ENCODE results near the gene CD300C.
"Not testable (repeated sequence)": the region's sequence is repeated elsewhere in the genome, so short reads cannot be mapped to it uniquely, and the experiment has no call there.

Gene CD300C

DNA sequence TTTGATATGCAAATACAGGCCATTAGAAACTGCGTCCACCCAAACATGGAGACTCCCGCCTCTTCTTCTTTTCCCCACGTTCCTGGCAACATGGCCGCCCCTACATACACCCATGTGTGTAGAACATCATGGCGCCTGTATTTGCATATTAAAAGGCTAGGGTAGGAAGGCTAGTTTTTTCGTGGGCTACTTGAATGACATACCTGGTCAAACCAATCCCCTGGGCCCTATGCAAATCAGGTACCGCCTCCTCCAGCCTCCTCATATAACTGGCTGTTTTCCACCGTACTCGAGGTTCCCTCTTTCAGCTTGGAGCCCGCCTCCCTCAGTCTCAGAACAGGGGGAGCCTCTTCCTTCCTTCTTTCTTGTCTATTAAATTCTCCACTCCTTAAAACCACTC is 13.8 kb downstream of the CD300C start:
- no peak for DNase-seq (ENCODE audit: low spot score)

GRCh38 chr17:74531231-74531761 is 14.6 kb downstream of the CD300C start, which contains the start of gene CD300LB:
Gene CD300LB, minus strand, starts transcription at chr17:74531475. Its CDS starts 125 bp downstream, at chr17:74531350.
- no peak for DNase-seq (ENCODE audit: low spot score)

DNA sequence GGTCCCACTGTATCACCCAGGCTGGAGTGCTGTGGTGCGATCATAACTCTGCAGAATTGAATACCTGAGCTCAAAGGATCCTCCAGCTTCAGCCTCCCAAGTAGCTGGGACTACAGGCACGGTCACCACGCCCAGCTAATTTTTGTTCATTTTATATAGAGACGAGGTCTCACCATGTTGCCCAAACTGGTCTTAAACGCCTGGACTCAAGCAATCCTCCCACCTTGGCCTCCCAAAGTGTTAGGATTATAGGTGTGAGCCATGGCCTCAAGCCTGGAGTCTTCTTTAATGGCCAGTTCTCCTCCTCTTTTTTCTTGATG is 15.1 kb downstream of the CD300C start:
- DNase-seq (ENCODE audit: low spot score): no peak

DNA sequence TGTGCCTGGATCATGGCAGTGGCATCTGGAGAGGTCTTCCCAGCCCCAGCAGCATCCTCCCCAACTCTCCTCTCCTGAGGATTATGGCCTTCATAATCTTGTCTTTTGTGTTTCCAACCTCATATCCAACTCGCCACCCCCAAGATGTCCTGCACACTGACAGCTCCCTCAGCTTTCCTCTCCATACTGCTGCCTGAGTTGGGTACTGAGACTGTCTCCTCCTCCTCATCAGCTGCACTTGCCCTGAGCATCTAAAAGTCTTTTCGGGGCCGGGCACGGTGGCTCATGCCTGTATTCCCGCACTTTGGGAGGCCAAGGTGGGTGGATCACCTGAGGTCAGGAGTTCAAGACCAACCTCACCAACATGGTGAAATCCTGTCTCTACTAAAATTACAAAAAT is 16.7 kb downstream of the CD300C start:
- DNase-seq (ENCODE audit: low spot score): no peak

DNA sequence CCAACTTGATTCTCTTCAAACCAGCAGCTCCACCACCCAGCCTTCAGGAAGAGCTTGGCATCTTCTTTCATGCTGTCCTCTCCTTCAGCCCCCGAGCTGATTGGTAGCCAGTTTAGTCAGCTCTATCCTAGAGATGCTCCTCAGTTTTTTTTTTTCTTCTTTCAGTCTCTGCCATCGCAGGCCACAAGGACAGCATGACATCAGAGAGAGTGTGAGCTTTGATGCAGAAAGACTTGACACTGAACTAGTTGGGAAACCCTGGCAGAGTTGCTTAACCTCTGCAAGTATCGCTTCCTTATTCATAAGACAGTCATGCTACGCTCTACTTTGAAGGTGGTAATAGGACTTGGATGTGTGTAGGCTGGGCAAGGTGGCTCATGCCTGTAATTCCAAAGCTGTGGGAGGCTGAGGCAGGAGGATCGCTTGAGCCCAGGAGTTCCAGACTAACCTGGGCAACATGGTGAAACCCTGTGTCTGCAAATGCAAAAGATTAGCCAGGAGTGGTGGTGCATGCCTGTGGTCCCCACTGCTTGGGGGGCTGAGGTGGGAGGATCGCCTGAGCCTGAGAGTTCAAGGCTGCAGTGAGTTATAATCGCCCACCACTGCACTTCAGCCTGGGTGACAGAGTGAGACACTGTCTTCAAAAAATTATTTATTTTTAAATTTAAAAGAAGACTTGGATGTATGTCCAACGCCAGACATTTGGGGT is 17.3 kb downstream of the CD300C start:
- no peak for DNase-seq (ENCODE audit: low spot score)

- no peak for DNase-seq (ENCODE audit: low spot score)
These were observed 18.2 kb downstream of the CD300C start for GRCh38 chr17:74527756-74528155.

DNA sequence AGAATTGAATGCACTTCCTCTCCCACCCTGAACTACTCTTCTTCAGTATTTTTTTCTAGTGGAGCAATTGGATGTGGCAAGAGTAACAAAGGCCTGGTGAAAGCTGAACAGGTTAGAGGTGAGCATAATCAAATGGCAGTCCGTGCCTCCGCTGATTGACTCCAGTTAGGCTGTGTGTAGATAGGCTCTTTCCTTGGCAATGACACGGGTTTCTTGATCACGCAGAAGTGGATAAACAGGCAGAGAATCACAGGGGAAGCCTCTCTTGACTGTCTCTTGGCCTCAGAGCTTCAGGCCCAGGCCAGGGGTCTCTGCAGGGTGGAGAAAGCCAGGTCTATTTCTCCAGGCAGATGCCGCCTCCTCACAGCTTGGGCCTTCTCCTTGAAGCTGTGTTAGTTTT is 18.8 kb downstream of the CD300C start:
- no peak for DNase-seq (ENCODE audit: low spot score)

GRCh38 chr17:74526681-74527080 is 19.2 kb downstream of the CD300C start:
- no peak for DNase-seq (ENCODE audit: low spot score)

DNA sequence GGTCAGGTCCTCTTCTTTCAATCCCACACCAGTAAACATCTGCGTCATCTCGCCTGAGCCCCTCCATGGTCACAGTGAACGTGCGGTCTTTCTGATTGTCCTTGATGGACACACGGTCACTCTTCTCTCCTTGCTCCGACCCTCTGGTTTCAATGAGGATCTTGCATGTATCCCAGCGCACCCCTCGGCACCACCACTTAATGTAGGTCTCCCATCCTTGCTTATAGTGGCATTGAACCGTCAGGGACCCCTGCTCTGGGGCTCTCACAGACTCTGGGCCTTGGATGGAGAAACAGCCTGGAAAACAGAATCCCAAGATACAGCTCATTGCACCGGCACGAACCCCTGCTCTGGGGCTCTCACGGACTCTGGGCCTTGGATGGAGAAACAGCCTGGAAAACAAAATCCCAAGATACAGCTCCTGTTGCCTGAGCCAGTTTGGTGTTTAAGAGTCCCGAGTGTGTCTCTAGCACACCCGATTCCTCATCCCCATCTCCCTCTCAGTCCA is 20.1 kb downstream of the CD300C start:
- no peak for DNase-seq (ENCODE audit: low spot score)

DNA sequence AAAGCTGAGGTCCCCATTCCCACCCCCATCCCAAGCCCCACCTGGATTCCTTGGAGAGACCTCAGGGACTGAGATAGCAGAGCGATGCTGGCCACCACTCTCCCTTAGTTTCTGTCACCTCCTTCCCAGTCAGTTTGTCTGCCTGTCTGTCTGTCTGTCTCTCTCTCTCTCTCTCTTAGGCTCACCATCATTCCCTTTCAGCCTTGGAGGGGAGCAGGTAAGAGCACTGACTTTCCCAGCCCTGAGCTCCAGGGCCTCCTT is 20.5 kb downstream of the CD300C start:
- DNase-seq (ENCODE audit: low spot score): no peak

GRCh38 chr17:74524653-74525464 is 21.1 kb downstream of the CD300C start:
- DNase-seq (ENCODE audit: low spot score): no peak

DNA sequence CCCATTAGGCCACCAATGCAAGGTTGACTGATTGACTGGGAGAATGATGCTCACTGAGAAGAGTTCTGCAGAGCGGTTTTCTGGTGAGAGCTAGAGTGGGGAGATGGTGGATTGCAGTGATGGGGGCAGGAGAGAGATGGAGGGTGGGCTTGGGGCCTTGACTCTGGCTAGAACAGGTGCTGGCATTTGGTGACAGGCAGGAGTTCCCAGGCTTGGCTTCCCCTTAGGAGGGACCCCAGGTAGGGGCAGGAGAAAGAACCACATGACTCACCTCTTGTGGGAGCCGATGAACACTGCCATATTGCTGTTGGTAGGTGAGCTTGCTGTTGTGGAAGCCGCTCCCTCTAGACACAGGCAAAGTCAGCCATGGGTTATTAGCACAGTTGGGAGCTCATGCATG is 22.6 kb downstream of the CD300C start:
- no peak for DNase-seq (ENCODE audit: low spot score)

- DNase-seq (ENCODE audit: low spot score): no peak
These were observed 23.4 kb downstream of the CD300C start for GRCh38 chr17:74522381-74523105.

DNA sequence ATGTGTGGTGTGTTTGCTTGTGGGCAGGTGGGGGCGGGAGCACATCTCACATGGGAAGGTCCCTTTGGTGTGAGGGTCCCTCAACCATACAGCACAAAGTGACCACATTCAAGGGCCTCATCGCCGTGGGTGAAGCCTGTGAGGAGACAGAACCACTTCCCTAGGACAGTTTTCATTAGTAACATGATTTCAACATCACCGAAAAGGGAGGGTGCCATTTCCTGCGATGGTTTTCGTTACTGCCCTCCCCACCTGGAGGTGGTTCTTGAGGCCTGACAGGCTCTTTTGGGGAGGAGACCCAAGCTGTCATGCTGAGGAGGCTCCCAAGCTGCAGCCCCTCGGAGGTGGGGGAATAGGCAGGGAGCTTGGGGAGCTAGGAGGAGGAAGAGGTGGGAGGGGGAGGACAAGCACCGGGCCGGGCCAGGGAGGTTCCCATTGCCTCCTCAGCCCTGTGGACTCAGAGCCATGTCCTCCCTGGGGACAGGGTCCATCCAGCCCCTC is 24.2 kb downstream of the CD300C start:
- no peak for DNase-seq (ENCODE audit: low spot score)

- no peak for DNase-seq (ENCODE audit: low spot score)
These were observed 25.0 kb downstream of the CD300C start for GRCh38 chr17:74520790-74521480.

DNA sequence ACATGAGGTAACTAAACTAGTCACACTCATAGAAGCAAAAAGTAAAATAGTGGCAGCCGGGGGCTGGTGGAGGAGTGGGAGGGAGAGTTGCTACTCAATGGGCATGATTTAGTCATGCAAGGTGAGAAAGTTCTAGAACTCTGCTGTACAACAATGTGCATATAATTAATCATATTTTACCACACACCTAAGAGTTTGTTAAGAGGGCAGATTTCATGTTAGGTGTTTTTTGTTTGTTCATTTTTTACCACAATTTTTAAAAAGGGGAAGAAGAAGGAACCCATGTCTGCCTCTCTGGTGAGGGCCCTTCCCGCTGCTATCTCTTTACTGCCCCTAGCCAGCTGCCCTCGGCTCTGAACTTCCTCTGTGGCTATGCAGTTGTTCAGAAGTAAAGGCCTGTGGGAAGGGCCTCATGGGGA is 25.9 kb downstream of the CD300C start:
- no peak for DNase-seq (ENCODE audit: low spot score)

GRCh38 chr17:74518413-74518981 is 27.4 kb downstream of the CD300C start:
- not testable (repeated sequence) for DNase-seq (ENCODE audit: low spot score)

DNA sequence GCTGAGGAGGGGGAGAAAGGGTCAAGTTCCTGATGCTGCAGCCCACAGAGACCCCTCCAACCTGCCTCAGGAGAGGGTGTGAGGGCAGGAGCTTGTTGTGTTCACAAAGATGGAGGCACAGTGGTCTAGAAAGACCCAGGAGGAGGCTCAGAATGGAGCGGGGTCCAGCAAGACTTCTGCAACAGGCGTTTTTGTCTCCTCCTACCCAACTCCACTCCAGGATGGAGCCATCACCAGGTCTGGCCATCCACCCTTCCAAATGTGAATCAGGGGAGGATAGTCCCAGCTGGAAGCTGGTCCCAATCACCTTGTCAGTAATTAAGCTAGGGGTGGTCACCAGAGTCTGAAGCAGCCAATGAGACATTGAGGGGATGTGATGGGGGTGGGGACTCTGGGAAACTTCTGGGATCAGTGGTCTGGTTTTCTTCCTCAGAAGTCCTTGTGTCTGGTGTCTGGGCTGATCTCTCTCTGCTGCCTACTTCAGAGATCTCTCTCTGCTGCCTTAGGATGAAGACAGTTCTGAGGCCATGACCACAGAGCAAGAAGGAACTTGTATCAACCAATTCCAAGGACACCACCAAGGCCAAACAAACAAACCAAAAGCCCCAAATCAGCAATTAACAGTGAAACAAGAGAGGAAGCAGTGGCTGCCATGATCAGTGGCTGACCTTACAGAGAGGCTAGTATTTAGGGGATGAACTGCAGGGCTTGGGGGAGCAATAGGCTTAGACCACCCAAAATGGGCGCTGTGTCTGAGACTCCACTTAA is 29.2 kb downstream of the CD300C start:
- DNase-seq (ENCODE audit: low spot score): no peak

DNA sequence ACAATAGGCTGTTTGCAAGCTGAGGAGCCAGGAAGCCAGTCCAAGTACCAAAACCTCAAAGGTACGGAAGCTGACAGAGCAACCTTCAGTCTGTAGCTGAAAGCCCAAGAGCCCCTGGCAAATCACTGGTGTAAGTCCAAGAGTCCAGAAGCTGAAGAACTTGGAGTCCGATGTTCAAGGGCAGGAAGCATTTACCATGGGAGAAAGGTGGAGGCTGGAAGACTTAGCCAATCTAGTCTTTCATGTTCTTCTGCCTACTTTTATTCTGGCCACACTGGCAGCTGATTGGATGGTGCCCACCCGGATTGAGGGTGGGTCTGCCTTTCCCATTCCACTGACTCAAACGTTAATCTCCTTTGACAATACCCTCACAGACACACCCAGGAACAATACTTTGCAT is 30.0 kb downstream of the CD300C start:
- DNase-seq (ENCODE audit: low spot score): no peak

DNA sequence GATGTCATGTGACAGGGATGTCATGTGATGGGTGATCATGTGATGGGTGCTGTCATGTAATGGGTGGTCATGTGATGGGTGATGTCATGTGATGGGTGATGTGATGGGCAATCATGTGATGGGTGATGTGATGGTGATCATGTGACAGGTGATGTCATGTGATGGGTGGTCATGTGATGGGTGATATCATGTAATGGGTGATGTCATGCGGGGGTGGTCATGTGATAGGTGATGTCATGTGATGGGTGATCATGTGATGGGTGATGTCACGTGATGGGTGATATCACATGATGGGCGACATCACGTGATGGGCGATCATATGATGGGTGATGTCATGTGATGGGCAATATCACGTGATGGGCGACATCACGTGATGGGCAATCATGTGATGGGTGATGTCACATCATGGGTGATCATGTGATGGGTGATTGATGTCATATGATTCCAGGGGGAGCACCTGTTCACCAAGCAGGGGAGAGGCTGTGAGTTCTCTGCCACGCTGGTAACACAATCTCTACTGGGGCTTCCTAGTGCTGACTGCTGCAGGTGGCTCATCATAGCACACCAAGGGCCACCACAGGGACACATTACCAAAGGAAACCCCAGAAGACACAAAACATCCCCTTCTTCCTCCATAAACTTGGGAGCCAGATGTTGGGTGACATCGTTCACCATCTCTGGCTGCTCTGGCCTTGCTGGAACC is 31.1 kb downstream of the CD300C start:
- DNase-seq (ENCODE audit: low spot score): peak; percentile 42
